Measurements from ENCODE around the gene ARHGEF10L.

- TF ChIP-seq CTCF (conservative IDR thresholded peaks at IDR 0.05; ENCODE audit: low read depth, low read length) (no peak), EZH2 (IDR thresholded peaks at IDR 0.05; ENCODE audit: borderline replicate concordance, low read depth, low read length, poor library complexity, severe bottlenecking) (no peak)
Observed at GRCh38 chr1:17521946-17522612, 17.4 kb upstream of the ARHGEF10L start.
